Muscle of arm (tissue), 12 donors: ENCODE measurements around the gene POLE. TPM values are rescaled to one million over a fixed set of nuclear protein-coding genes. Genes with fewer than 3 reads are reported as not detected.

Experiments
- DNase-seq: peaks from one replicate; pipeline ENCODE4 v3.0.0-alpha.2; 2013
- polyA plus RNA-seq, 12 donors: library from polyadenylated mRNA; unstranded; fragments of 120-200 nt; gene quantifications; one replicate each; pipeline ENCODE4 v1.2.1, GENCODE V29; 2013; ENCODE audit not compliant: insufficient read length in 12 of 12

The POLE gene
- polyA plus RNA-seq, 12 donors: 20.6 to 61.5 (median 27.2) TPM; not detected in 1

- DNase-seq: no peak
Observed at GRCh38 chr12:132677492-132677891, 9.7 kb downstream of the POLE start.

DNA sequence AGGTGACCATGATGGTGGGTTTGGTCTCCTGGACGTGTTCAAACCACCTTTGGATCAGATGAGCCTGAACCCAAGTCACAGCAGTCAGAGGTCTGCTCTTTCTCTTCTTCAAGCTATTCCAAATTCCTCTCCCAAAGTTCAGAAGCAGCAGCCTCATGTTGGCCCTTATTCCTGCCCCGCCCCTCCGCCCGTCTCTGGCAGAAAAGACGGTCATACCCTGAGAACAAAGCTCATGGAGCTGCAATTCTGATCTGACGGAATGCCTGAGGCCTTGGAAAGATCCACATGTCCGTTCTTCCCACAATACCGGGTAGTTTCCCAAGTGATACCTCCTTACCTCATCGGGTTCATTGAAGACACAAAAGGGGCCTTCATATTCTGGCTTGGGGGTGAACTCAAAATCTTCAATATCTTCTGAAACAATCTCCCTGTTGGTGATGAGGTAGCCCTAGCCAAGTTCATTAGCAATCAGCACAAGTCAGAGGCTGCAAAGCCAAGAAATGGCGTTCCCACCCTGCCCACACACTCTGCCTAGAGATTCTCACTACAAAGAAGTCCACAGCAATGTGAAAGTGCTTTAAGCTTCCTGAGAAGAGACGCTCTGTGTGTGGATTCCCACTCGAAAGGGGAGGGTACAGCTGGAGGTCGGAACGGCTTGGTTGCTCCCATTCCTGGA is 11.2 kb downstream of the POLE start:
- DNase-seq: no peak

DNA sequence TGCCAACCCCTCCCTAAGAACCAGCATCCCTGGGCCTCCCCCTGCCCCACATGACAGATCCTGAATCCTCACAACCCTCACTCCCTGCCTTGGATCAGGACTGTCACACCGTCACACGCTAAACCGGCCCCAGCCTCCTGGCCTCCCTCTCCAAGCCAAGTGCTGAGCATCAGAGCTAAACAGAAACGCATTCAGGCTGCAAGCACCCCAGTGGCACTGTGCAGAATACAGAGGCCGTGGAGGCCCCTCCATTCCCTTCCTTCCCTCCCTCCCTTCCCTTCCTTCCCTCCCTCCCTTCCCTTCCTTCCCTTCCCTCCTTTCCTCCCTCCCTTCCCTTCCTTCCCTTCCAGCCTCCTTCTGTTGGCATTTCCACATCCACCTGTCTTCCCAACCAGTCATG is 12.6 kb downstream of the POLE start:
- no peak for DNase-seq

GRCh38 chr12:132673288-132674179 is 13.6 kb downstream of the POLE start:
- no peak for DNase-seq

- DNase-seq: no peak
Observed at GRCh38 chr12:132672678-132673077, 14.5 kb downstream of the POLE start.

- DNase-seq: no peak
Observed at GRCh38 chr12:132672116-132672515, 15.0 kb downstream of the POLE start.

DNA sequence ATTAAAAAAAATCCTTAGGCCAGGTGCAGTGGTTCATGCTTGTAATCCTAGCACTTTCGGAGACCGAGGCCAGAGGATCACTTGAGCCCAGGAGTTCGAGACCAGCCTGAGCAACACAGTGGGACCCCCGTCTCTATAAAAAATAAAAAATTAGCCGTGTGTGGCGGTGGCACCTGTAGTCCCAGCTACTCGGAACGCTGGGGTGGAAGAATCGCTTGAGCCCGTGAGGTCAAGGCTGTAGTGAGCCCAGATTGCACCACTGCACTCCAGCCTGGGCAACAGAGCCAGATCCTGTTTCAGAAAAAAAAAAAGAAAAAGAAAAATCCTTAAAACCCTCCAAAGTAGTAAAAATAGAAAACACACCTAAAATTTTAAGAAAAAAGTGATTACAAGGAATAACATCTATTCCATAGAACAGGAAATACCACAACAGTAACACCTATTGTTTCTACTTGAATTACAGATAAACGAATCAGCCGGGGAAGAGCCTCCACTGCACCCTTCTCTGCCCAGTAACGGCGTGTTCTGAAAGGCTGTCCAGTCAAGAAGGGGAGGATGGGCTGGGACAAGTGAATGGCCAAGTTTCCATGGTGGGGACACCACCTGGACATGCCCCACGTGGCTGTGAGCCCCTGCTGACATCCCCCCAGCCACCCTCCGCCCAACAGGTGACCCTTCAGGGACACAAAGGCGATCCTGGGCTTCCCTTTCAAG is 17.8 kb downstream of the POLE start:
- no peak for DNase-seq

DNA sequence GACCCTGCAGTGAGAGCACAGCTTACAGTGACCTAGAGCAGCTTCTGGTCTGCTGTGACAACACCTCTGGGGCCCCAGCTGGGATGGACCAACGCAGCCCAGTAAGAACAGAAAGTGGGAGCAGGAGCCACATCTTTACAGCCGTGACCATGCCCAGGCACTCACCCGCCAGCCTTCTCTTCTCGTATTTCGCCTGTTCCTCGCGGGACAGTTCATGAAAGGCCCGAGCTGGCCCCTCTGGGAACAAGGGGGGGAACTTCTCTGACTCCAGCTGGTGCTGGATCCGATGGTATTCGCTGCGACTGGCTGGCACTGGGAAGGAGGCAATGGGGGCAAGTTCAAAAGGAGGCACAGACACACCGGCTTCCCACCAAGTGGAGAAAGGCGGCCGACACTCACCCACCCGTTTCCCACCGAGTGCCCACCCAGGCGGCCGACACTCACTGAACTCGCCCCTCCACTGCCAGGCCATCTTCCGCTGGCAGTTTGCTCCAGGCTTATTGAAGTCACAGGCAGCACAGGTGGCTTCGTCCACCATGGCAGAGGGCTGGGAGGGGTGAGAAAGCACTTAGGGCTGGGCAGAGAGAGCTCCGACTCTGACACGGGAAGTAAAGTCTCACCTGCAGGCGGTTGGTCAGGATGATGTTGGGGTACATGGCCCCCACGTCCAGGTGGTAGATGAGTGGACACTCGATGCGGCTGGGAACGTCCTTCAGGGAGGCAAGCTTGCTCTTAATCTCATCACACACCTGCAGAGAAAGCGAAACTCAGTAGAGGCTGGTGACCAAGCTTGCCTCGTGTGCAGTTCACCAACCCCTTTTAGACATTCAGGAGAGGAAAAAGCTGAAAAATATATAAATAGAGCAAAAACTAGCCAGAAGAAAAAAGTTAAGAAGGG is 18.7 kb downstream of the POLE start:
- no peak for DNase-seq

DNA sequence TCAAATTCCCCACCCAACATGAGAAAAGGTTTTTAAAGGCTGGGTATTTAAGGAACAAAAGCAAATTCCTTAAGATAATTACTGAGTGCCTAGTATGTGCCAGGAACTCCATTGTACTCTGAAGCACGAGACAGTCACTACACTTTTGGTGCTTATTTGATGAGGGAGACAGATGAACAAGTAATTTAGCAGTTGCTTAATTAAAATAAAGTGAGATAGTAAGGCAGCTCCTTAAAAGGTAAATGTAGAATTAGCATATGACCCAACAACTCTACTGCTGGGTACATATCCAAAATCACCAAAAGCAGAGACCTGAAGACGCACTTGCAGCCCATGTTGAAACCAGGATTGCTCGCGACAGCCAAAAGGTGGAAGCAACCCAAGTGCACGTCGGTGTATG is 21.3 kb downstream of the POLE start:
- DNase-seq: no peak

DNA sequence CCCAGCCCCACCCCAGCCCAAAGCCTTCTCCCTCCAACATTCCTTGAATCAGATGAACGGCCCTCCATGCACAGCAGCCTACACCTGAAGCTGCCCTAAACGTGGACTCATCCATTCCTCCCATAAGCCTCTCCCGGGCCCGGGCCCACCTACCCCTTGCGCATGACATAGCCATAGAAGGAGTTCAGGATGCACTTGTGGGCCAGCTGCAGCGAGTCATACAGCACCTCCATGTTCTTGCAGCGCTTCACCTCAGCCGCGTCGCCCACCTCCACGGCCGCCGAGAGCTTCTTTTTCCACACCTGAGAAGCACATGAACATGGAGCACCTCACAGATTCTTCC is 22.0 kb downstream of the POLE start:
- no peak for DNase-seq

DNA sequence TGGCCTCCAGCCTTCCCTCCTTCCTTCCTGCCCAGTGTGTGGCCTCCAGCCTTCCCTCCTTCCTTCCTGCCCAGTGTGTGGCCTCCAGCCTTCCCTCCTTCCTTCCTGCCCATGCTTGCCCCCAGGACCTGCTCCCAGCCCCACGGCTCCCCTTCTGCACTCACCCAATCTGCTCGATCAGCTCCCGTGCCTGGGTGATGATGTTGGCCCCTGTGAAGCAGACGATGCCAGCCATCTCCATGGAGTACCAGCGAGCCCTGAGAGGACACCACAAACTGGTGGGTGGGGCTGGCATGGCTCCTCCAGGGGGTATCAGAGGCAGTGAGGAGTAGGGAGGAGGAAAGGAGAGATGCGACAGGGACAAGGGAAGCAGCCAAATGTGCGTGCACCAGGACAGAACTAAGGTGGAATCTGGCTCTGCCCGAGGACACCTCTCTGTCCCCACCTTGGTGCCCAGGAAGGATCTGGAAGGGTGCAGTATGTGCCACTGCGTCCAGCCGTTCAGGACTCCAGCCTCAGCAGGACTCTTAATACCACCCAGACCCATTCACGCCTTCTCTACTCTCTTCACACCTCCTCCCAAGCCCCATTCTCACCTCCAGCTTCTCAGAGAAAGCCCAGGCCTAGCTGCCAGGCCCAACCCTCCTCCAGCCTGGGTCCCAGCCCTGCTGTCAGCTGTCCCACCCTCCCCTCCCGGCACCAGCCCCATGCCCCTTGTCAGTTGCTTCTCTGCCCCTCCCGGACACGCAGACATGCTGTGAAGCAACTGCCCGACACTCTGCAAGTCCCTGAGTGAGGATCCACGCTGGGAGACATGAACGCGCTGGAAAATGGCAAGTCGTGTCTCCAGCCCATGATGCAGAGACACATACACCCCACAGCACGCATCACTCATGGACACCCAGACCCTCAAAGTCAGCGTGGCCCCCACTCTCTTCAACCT is 22.7 kb downstream of the POLE start:
- no peak for DNase-seq

GRCh38 chr12:132662901-132663755 is 24.0 kb downstream of the POLE start:
- no peak for DNase-seq

GRCh38 chr12:132661972-132662371 is 25.2 kb downstream of the POLE start:
- DNase-seq: no peak

DNA sequence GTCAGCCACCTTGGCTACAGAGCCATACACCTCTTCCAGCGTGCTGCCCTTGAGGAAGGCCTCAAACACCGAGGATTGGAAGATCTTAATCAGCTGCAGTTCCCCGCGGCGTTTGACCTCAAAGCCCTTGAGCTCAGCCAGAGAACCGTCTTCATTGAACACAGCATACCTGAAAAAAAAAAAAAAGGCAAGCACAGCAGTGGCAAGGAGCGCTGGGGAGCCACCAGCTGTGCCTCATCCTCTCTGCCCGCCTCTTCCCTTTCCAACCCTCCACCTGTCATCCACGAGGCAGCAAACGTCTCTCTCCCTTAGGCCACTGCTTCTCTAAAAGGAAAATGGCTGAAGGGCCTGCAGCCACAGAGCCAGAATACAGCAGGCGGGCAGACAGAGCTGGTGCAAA is 26.1 kb downstream of the POLE start:
- DNase-seq: no peak

DNA sequence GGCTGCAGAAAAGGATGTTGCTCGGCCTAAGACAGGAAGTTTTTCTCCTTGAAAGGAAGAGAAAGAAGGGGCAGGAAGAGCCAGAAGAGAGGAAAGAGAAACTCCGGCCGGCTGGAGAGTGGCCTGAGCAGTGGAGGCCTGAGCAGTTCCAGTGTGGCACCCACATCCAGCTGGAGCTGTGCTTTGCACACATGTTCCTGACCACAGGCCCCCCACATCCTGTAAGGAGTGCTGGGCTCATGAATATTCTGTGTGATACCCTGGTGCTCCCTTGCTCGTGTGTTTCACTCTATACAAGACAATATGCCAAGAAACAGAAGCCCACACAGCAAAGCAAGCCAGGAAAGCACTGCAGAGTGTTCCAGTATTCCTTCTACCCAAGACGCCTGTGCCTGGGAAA is 27.1 kb downstream of the POLE start:
- DNase-seq: no peak

- DNase-seq: no peak
Observed at GRCh38 chr12:132659146-132659545, 28.0 kb downstream of the POLE start.

GRCh38 chr12:132658149-132658894 is 28.8 kb downstream of the POLE start:
- DNase-seq: no peak

DNA sequence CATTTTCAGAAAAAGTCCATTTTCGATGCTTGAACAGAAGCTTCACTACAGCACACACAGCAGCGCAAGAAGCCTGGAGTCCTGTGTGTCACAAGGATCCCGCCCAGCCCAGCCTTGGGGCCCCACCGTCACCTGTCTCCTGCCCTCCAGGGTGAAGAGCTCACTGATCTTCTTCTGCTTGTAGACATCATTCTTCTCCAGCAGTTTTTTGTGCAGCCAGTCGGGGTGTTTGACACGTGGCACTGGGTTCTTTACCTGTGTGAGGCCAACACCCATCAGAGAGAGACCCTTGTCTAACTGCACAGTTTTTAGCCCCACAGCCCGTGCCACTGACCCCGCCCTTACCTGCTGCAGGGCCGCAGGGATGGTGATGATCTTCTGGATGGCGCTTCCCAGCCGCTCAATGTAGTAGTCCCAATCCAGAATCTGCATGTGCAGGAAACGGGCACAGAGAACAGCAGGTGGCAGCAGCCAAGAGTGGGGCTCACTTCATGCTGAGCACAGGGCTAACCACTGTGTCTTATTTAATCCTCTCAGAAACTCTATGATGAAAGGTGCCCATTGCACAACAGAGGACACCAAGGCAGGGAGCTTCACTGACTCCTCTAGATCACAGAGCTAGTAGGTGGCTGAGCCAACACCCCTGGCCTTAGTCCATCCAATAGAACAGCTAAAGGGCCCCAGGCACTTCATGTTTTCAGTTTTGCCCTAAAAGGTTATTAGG is 30.0 kb downstream of the POLE start:
- DNase-seq: no peak
